RWPE2 (cell line): ENCODE results near the gene HK1.

Source experiments
- ATAC-seq: fragments of 200-7000 bp; cut with Tn5 transposase; 3 replicates; pipeline ENCODE4 v1.9.1; 2021; ENCODE audit warnings: low read depth
- DNase-seq: peaks from one replicate; pipeline ENCODE4 v3.0.0-alpha.2; 2020; ENCODE audit warnings: low spot score
- H3K27ac ChIP-seq: fragments of 450-650 bp; 2 replicates; pipeline ENCODE4 v1.5.1; 2017; ENCODE audit warnings: mild to moderate bottlenecking; ENCODE audit not compliant: poor library complexity, severe bottlenecking
- H3K27me3 ChIP-seq: fragments of 250-450 bp; sonication (Bioruptor Pico); 2 replicates; pipeline ENCODE4 v1.5.1; 2021; ENCODE audit warnings: mild to moderate bottlenecking, moderate library complexity; ENCODE audit not compliant: insufficient read depth, poor library complexity, severe bottlenecking
- H3K36me3 ChIP-seq: fragments of 250-450 bp; sonication (Bioruptor Pico); 2 replicates; pipeline ENCODE4 v1.5.1; 2020; ENCODE audit warnings: low read depth, mild to moderate bottlenecking, moderate library complexity
- H3K4me1 ChIP-seq: fragments of 250-450 bp; sonication (Bioruptor Pico); 2 replicates; pipeline ENCODE4 v1.5.1; 2021; ENCODE audit warnings: mild to moderate bottlenecking, moderate library complexity; ENCODE audit not compliant: insufficient read depth, poor library complexity, severe bottlenecking
- H3K4me3 ChIP-seq: fragments of 250-450 bp; sonication (Bioruptor Pico); 2 replicates; pipeline ENCODE4 v1.5.1; 2021; ENCODE audit warnings: mild to moderate bottlenecking, moderate library complexity; ENCODE audit not compliant: severe bottlenecking
- H3K9me3 ChIP-seq: fragments of 250-450 bp; sonication (Bioruptor Pico); 2 replicates; pipeline ENCODE4 v1.5.1; 2021; ENCODE audit warnings: mild to moderate bottlenecking, moderate library complexity; ENCODE audit not compliant: severe bottlenecking
- CTCF ChIP-seq: fragments of 450-650 bp; IDR thresholded peaks from one replicate; pipeline ENCODE4 v1.5.1; 2017; ENCODE audit warnings: mild to moderate bottlenecking, moderate library complexity; ENCODE audit not compliant: poor library complexity, severe bottlenecking

Gene HK1

GRCh38 chr10:69265521-69265920, 12.8 kb upstream of the HK1 start:
- Histone ChIP-seq H3K4me3 (no peak overlapping the region), H3K27ac (no peak overlapping the region), H3K4me1 (no peaks in the 10 kb centered on the region), H3K27me3 (no peaks in the 10 kb centered on the region), H3K36me3 (no peaks in the 10 kb centered on the region), H3K9me3 (no peaks in the 10 kb centered on the region)
- DNase-seq (no peak), ATAC-seq (0 out of 3 replicates have a peak, but pooled peaks have one; percentile 21)
- TF ChIP-seq CTCF: no peak

GRCh38 chr10:69268761-69269416, 9.4 kb upstream of the HK1 start:
- DNase-seq: no peak
- Histone ChIP-seq H3K27ac (no peak overlapping the region), H3K4me1 (no peaks in the 10 kb centered on the region), H3K4me3 (no peak overlapping the region), H3K36me3 (no peaks in the 10 kb centered on the region), H3K9me3 (peaks cover 3% of the 10 kb centered on the region), H3K27me3 (no peaks in the 10 kb centered on the region)
- TF ChIP-seq CTCF: no peak
- no peak for ATAC-seq

- Histone ChIP-seq H3K27me3 (no peaks in the 10 kb centered on the region), H3K9me3 (peaks cover 3% of the 10 kb centered on the region)
- no peak for ATAC-seq
These were observed 8.5 kb upstream of the HK1 start for GRCh38 chr10:69269761-69270160.

GRCh38 chr10:69270990-69271389, 7.3 kb upstream of the HK1 start:
- Histone ChIP-seq H3K4me1 (no peaks in the 10 kb centered on the region), H3K36me3 (no peaks in the 10 kb centered on the region), H3K27me3 (no peaks in the 10 kb centered on the region), H3K4me3 (no peak overlapping the region), H3K27ac (no peak overlapping the region), H3K9me3 (peaks cover 3% of the 10 kb centered on the region)
- DNase-seq: no peak
- TF ChIP-seq CTCF: no peak
- ATAC-seq: no peak

More at GRCh38 chr10:69269761-69270160, 8.5 kb upstream of the HK1 start:
- H3K27ac ChIP-seq: no peak overlapping the region
- TF ChIP-seq CTCF: no peak
- DNase-seq: no peak
- no peak overlapping the region for H3K4me3 ChIP-seq
- H3K36me3 ChIP-seq: no peaks in the 10 kb centered on the region
- no peaks in the 10 kb centered on the region for H3K4me1 ChIP-seq

- DNase-seq: no peak
- no peak for ATAC-seq
- Histone ChIP-seq H3K27ac (no peak overlapping the region), H3K36me3 (no peaks in the 10 kb centered on the region), H3K27me3 (no peaks in the 10 kb centered on the region), H3K4me3 (no peak overlapping the region), H3K9me3 (peaks cover 3% of the 10 kb centered on the region), H3K4me1 (no peaks in the 10 kb centered on the region)
- no peak for TF ChIP-seq CTCF
These were observed 5.7 kb upstream of the HK1 start for GRCh38 chr10:69272624-69273023.
